ENCODE measurements around the gene ANKS1B.

The ANKS1B gene

GRCh38 chr12:99436584-99436983 is 548.2 kb downstream of the ANKS1B start:
- no peaks in the 10 kb centered on the region for H3K9me2 ChIP-seq (replicated peaks; ENCODE audit: low read depth, low read length)
- no peak overlapping the region for H3K4me3 ChIP-seq (ENCODE audit: low read length, poor library complexity, severe bottlenecking)
- no peaks in the 10 kb centered on the region for H3K9me3 ChIP-seq (ENCODE audit: insufficient read depth, low read depth, low read length)
- no peaks in the 10 kb centered on the region for H3F3A ChIP-seq (ENCODE audit: low read depth)
- H3K9ac ChIP-seq (ENCODE audit: low read depth, low read length, poor library complexity, severe bottlenecking), result no peak overlapping the region
- no peaks in the 10 kb centered on the region for H3K79me2 ChIP-seq (ENCODE audit: insufficient read depth, low read length)
- no peaks in the 10 kb centered on the region for H3K27me3 ChIP-seq (ENCODE audit: insufficient read depth, low read length, poor library complexity, severe bottlenecking)
- H3K36me3 ChIP-seq (ENCODE audit: insufficient read depth, low read length), result no peaks in the 10 kb centered on the region
- no peak overlapping the region for H2AFZ ChIP-seq (ENCODE audit: low read length)
- no peak overlapping the region for H3K4me2 ChIP-seq (ENCODE audit: low read depth, low read length, poor library complexity, severe bottlenecking)
- no peaks in the 10 kb centered on the region for H4K20me1 ChIP-seq (ENCODE audit: insufficient read depth, low read length, poor library complexity, severe bottlenecking)
- TF ChIP-seq EZH2phosphoT487 (IDR thresholded peaks at IDR 0.05; ENCODE audit: borderline replicate concordance) (no peak), CTCF (conservative IDR thresholded peaks at IDR 0.05; ENCODE audit: low read length) (no peak)
- H3K4me1 ChIP-seq (ENCODE audit: insufficient read depth, low read length, poor library complexity, severe bottlenecking), result no peaks in the 10 kb centered on the region

GRCh38 chr12:99435095-99435791 is 549.5 kb downstream of the ANKS1B start:
- TF ChIP-seq CTCF (conservative IDR thresholded peaks at IDR 0.05; ENCODE audit: low read length), result no peak
- no peak for TF ChIP-seq EZH2phosphoT487 (IDR thresholded peaks at IDR 0.05; ENCODE audit: borderline replicate concordance)
- no peaks in the 10 kb centered on the region for H3K27me3 ChIP-seq (ENCODE audit: insufficient read depth, low read length, poor library complexity, severe bottlenecking)
- H3K9me3 ChIP-seq (ENCODE audit: insufficient read depth, low read depth, low read length), result no peaks in the 10 kb centered on the region
- H3K79me2 ChIP-seq (ENCODE audit: insufficient read depth, low read length), result no peaks in the 10 kb centered on the region
- no peaks in the 10 kb centered on the region for H3K4me1 ChIP-seq (ENCODE audit: insufficient read depth, low read length, poor library complexity, severe bottlenecking)
- H3K4me2 ChIP-seq (ENCODE audit: low read depth, low read length, poor library complexity, severe bottlenecking), result no peak overlapping the region
- no peak overlapping the region for H2AFZ ChIP-seq (ENCODE audit: low read length)
- no peak overlapping the region for H3K9ac ChIP-seq (ENCODE audit: low read depth, low read length, poor library complexity, severe bottlenecking)
- H3K4me3 ChIP-seq (ENCODE audit: low read length, poor library complexity, severe bottlenecking), result no peak overlapping the region
- H3K9me2 ChIP-seq (replicated peaks; ENCODE audit: low read depth, low read length), result no peaks in the 10 kb centered on the region
- H3F3A ChIP-seq (ENCODE audit: low read depth), result no peaks in the 10 kb centered on the region
- no peaks in the 10 kb centered on the region for H4K20me1 ChIP-seq (ENCODE audit: insufficient read depth, low read length, poor library complexity, severe bottlenecking)
- no peaks in the 10 kb centered on the region for H3K36me3 ChIP-seq (ENCODE audit: insufficient read depth, low read length)

- Histone ChIP-seq H3K9ac (ENCODE audit: low read depth, low read length, poor library complexity, severe bottlenecking) (no peak overlapping the region), H3K4me3 (ENCODE audit: low read length, poor library complexity, severe bottlenecking) (no peak overlapping the region), H3K4me2 (ENCODE audit: low read depth, low read length, poor library complexity, severe bottlenecking) (no peak overlapping the region), H3K36me3 (ENCODE audit: insufficient read depth, low read length) (no peaks in the 10 kb centered on the region), H3F3A (ENCODE audit: low read depth) (no peaks in the 10 kb centered on the region), H2AFZ (ENCODE audit: low read length) (no peak overlapping the region), H3K27me3 (ENCODE audit: insufficient read depth, low read length, poor library complexity, severe bottlenecking) (no peaks in the 10 kb centered on the region), H4K20me1 (ENCODE audit: insufficient read depth, low read length, poor library complexity, severe bottlenecking) (no peaks in the 10 kb centered on the region), H3K79me2 (ENCODE audit: insufficient read depth, low read length) (no peaks in the 10 kb centered on the region), H3K9me2 (replicated peaks; ENCODE audit: low read depth, low read length) (no peaks in the 10 kb centered on the region), H3K4me1 (ENCODE audit: insufficient read depth, low read length, poor library complexity, severe bottlenecking) (no peaks in the 10 kb centered on the region), H3K9me3 (ENCODE audit: insufficient read depth, low read depth, low read length) (no peaks in the 10 kb centered on the region)
- TF ChIP-seq EZH2phosphoT487 (IDR thresholded peaks at IDR 0.05; ENCODE audit: borderline replicate concordance) (no peak), CTCF (conservative IDR thresholded peaks at IDR 0.05; ENCODE audit: low read length) (no peak)
Observed at GRCh38 chr12:99433155-99433554, 551.6 kb downstream of the ANKS1B start.
